ENCODE data around the gene HSPD1.

GRCh38 chr2:197480165-197481036 lies 19.2 kb downstream of the HSPD1 start:
- TF ChIP-seq CTCF (IDR thresholded peaks at IDR 0.05 in 4 of 5, conservative IDR thresholded peaks at IDR 0.05 in 1 of 5) = no peak
- no peak for TF ChIP-seq POLR2A (IDR thresholded peaks at IDR 0.05)
